Right lung (tissue), 5 donors: ENCODE data around the gene ABCF2. TPM values are rescaled to one million over a fixed set of nuclear protein-coding genes. Genes with fewer than 3 reads are reported as not detected.
A peak's percentile ranks its signal among the peaks of the same experiment; 100 is the strongest.

ENCODE experiments used
- DNase-seq, 2 donors: peaks; one replicate each; pipeline ENCODE4 v3.0.0-alpha.2; 2013
- polyA plus RNA-seq, 5 donors: library from polyadenylated mRNA; unstranded; fragments of 120-200 nt; gene quantifications; one replicate each; pipeline versions ENCODE4 v1.2.1 to v1.2.3, GENCODE V29; 2013; ENCODE audit warnings: inconsistent platforms in 1 of 5, low replicate concordance in 1 of 5; ENCODE audit not compliant: insufficient read length in 5 of 5, insufficient read depth in 1 of 5

ABCF2 gene
- polyA plus RNA-seq, 5 donors, result 19.0 to 31.6 (median 22.3) TPM

DNA sequence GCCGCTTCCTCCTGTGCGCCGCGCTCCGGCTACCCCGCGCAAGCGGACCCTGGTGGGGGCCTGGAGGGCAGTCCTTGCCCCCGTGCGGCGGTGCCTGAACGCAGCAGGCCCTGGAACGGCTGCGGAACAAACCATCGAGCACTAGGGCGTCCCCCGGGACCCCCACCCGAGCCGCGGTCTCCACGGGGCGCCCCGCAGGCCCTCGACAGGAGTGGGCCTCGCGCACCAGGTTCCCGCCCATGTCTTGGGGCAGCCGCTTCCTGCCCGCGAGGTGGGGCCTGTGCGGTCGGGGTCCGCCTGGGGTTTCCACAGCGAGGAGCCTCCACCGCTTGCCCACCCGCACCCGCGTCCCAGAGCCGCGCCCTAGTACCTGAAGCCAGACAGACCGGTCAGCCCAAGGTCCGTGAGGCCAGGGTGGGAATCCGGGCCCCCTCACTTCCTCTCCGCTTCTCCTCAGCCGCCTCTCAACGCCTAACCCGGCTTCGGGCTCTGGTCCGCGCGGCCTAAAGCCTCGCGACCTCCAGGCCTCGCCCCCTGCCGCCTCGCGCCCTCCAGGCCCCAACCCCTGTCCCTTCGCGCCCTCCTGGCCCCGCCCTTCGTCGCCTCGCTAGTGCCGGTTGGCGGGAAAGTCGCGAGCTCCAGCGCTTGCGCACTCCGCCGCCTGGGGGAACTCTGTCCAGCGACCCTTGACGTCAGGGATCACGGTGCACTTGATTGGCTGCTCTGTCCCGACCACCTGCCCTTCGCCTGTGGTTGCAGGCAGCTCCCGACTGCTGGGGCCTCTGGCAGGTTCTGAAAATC is 52.6 kb downstream of the ABCF2 start:
- no peak for DNase-seq

DNA sequence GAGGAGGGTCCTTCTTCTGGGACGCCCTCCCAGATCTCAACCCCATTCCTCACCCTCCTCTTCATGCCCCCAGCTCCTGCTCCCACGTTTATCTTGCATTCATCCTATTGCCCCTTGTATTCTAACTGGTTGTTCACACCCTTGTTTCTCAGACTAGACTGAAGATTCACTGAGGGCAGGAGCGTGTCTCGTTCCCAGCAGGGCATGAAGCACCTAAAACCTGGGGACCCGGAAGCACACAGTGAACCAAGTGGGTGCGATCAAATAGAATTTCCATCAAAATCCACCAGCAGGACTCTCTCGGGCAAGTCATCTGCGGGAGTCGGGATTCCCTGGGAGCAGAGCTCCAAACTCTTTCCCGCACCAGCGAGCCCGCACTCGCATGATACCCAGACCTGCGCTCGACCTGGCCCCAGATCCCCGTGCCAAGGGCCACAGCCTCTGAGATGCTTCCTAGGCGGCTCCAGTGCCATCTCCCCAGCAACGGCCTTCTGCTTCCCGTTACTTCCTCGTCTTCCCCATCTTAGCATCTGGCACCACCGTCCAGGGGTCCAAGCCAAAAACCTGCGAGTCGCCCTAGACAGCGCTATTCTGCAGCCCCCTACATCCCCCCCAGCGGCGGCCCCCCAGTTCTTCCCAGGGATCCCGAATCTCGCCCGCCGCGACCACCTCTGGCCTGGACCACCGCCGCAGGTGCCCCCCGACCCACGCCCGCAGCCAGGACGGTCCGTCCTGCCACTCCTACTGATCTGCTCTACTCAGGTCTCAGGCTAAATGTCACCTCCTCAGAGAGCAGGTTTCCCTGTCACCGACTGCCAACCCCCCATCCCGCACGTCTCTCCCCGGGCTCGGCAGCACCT is 53.4 kb downstream of the ABCF2 start:
- no peak for DNase-seq

DNA sequence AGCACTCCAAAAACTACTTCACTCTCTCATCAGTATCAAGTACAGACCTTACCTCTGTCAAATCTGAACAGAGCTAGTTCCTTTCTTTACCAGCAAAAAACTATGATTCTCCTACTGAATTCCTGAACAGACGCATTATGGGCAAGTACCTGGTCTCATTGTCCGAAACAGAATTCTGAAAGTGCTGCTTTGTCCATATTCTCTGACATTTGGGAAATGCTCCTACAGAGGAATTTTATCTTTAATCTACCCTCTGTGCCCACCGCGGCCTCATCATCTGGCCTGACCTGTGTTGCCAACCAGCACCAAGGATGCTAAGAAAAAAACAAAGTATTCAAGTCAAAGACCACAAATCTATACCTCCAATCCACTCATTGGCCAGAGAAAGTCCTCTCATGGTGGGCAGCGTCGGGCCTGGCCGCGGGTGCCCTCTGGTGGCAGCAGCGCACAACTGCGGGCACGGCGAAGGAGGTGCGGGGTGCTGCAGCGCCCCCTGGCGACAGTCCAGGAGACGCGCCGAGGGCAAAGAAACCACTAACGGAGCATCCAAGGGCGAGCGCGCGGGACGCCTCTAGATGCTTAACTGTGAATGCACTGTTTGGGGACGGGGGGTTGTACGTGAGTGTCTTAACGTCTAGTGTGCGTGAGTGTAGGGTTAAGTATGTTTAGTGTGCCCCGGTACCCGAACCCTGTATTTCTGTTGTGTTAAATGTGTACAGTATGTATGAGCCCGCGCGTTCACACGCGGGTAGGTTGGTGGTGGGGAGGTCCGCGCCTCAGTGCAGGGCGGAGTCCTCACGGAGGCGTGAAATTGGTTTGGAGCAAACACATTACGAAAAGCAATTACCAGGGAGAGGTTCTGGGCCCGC is 54.5 kb downstream of the ABCF2 start:
- DNase-seq, result peak; percentile 60 to 71

DNA sequence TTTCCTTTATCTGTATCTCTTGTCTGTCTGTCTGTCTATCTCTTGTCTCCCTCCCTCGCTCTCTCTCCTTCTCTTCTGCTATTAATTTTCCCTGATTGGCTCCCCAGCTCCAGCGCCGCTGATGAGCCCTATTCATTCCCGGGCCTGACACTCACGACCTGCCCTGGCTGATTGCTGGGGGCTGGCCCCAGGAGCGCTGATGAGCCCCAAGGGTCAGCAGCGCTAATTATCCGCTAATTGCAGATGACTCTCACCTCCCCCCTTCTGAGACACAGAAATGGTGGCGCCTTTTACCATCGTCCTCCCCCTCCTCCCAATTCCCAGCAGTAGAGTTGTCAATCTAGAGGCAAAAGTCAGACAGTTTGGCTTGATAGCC is 58.2 kb downstream of the ABCF2 start:
- DNase-seq, result no peak

DNA sequence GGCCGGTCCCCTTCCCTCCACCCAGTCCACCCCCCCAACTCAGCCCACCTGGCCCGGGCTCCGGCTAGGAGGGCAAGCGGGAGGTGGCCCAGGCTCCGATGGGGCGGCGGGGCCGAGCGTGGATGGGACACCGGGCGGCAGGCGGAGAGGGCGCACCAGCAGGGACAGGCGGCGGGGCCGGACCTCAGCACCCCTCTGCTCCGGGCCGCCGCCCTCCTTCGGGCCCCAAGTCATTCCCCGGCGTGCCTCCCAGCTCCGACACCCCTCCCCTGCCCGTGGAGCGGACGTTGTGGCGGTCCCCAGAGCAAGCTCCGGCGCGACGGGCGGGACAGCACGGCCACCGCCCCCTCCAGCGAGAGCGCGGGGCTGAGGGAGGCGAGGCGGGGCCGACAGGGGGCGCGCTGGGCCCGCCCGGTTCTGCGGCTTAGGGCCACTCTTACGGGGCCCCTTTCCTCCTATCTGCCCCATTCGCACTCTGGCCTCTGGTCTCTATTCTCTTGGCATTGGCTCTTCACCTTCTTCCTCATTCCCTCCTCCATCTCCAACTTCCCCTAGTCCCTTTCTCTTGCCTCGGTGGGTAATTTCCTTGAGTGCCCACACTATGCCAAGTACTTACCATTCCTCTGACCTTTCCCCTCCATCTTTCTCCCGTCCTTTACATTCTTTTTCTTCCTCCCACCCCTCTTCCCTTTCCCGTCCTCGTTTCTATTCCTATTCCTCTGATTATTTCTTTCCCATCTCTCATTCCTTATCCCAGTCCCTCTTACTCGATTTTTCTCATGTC is 58.8 kb downstream of the ABCF2 start:
- peak in 1 of 2 donors; percentile 18 for DNase-seq

DNA sequence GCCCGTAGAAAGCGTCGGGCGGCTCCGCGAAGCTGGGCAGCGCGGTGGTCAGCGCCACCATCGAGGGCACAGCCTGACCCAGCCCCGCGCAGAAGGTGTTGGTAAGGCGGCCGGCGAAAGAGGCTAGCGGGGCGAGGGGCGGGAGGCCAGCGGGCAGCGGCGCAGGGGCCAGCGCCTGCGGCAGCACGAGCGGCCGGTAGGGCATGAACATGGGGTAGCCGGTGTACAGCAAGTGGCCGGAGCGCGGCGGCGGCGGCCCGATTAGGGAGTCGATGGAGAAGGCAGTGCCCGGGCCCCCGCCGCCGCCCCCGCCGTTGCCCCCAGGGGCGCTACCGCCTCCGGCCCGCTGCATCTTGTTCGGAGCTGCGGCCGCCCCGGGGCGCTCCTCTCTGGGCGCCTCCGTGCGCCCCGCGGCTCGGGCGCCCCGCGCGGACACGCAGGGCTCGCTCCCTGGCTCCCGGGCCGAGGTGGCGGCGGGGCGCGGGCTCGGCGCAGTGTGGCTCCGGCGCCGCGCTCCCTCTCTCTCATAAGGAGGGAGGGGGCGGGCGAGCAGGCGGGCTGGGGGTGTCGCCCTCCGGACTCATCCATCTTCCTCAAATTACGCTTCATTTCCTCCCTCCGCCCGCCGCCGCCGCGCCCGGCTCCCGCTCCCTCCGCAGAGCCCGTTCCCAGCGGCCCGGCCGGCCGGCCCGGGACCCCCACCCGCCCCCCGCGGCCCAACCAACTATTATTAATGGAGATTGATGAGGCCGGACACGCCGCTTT is 59.6 kb downstream of the ABCF2 start, which contains the start of gene GBX1:
Gene GBX1 (minus strand): TSS at position 498 of the 765 bp plus-strand sequence. CDS start 146 bp downstream, at position 352.
- peak in 1 of 2 donors; percentile 31 for DNase-seq

DNA sequence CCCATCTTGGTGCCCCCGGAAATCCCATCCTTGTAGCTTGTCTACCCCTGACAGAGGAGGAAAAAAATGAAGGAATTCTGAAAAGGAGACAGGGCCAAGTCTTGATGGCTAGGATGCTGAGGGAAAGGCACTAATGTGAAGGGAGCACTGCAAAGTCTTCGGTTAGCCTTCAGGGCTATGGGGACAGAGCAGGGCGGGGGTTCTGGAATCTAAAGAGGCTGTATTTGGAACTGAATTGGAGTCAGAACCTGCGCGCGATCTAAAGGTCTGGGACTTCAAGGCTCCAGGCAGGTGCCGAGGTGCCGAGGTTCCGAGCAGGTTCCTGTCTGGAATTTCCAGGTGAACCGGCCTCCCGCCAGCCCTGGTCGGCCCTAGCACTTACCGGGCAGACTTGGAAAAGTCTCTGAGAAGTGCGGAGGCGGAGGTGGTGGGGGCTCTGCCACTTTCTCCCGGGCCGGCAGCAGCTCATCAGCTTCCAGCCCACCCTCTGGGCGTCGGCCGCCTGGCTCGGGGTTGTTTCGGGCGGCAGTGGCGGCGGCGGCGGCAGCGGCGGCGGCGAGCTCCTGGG is 60.3 kb downstream of the ABCF2 start:
- DNase-seq, result no peak

Other genes starting within 250 kb of the ABCF2 start
- 1 to 10 TPM; 2.9 to 6.3 (median 4.5) TPM for gene KCNH2, start 248.9 kb downstream of the ABCF2 start, polyA plus RNA-seq
- gene NOS3, start 236.2 kb downstream of the ABCF2 start, polyA plus RNA-seq, result 10 to 100 TPM in 2 of 5 donors, 1 to 10 TPM in 3; 5.4 to 11.8 (median 7.5) TPM
- gene ATG9B, start 202.7 kb downstream of the ABCF2 start, polyA plus RNA-seq, result 1 to 10 TPM; 1.2 to 4.8 (median 3.6) TPM
- gene ABCB8, start 198.8 kb downstream of the ABCF2 start, polyA plus RNA-seq, result 10 to 100 TPM; 17.6 to 29.3 (median 24.9) TPM
- gene ASIC3, start 178.7 kb downstream of the ABCF2 start, polyA plus RNA-seq, result 1 to 10 TPM; 2.2 to 7.0 (median 4.5) TPM
- gene CDK5, start 169.3 kb downstream of the ABCF2 start, polyA plus RNA-seq, result 10 to 100 TPM; 13.5 to 18.3 (median 14.6) TPM
- 100 to 1,000 TPM in 3 of 5 donors, 10 to 100 TPM in 2; 81.9 to 121 (median 103) TPM for gene SLC4A2, start 167.6 kb downstream of the ABCF2 start, polyA plus RNA-seq
- 10 to 100 TPM; 30.9 to 66.9 (median 45.5) TPM for gene FASTK, start 146.4 kb downstream of the ABCF2 start, polyA plus RNA-seq
- gene TMUB1, start 143.7 kb downstream of the ABCF2 start, polyA plus RNA-seq, result 10 to 100 TPM; 17.8 to 41.3 (median 22.8) TPM
- gene AGAP3, start 140.7 kb downstream of the ABCF2 start, polyA plus RNA-seq, result 100 to 1,000 TPM in 1 of 5 donors, 10 to 100 TPM in 4; 73.3 to 100 (median 95.7) TPM
- gene GBX1, start 59.5 kb downstream of the ABCF2 start, polyA plus RNA-seq, result under 1 TPM in 2 of 5 donors, not detected in 3; 0.14 to 0.26 TPM
- under 1 TPM in 1 of 5 donors, not detected in 4; 0.23 TPM for gene ASB10, start 40.0 kb downstream of the ABCF2 start, polyA plus RNA-seq
- gene H2BK1, start 16.7 kb downstream of the ABCF2 start, polyA plus RNA-seq, result under 1 TPM in 1 of 5 donors, not detected in 4; 0.35 TPM
- gene CHPF2, start 5.3 kb upstream of the ABCF2 start, polyA plus RNA-seq, result 10 to 100 TPM; 16.3 to 31.3 (median 19.1) TPM
- 100 to 1,000 TPM in 3 of 5 donors, 10 to 100 TPM in 2; 75.4 to 137 (median 112) TPM for gene SMARCD3, start 21.5 kb upstream of the ABCF2 start, polyA plus RNA-seq
- gene NUB1, start 114.6 kb upstream of the ABCF2 start, polyA plus RNA-seq, result 10 to 100 TPM; 61.7 to 86.9 (median 80.2) TPM
- gene WDR86, start 182.8 kb upstream of the ABCF2 start, polyA plus RNA-seq, result 10 to 100 TPM; 13.3 to 30.5 (median 19.8) TPM
- gene CRYGN, start 212.9 kb upstream of the ABCF2 start, polyA plus RNA-seq, result under 1 TPM; 0.20 to 0.58 (median 0.55) TPM